ENCODE data around the gene MATN3. TPM values are rescaled to one million over a fixed set of nuclear protein-coding genes. Genes with fewer than 3 reads are reported as not detected.
A peak's percentile ranks its signal among the peaks of the same experiment; 100 is the strongest.

Gene MATN3
- total RNA-seq, 2 donors from 2014 or later, result 0.15 to 0.42 TPM

GRCh38 chr2:20013126-20013849 lies 820 bp upstream of the MATN3 start:
- DNase-seq (no peak), ATAC-seq (no peak)
- intact Hi-C loops (cut with DNase I, micrococcal nuclease), result loop anchor here in 1 of 2 donors (10.0 kb wide), 1 partner anchor 82 kb away; no protein-coding TSS in a partner anchor

- DNase-seq (no peak), ATAC-seq (no peak)
- intact Hi-C loops (cut with DNase I, micrococcal nuclease), result loop anchor here in 1 of 2 donors (10.0 kb wide), 1 partner anchor 83 kb away; no protein-coding TSS in a partner anchor
Measured at GRCh38 chr2:20012032-20012281, 511 bp downstream of the MATN3 start.

GRCh38 chr2:20011276-20012031 lies 1.0 kb downstream of the MATN3 start:
- ATAC-seq (no peak), DNase-seq (no peak)
- intact Hi-C loops (cut with DNase I, micrococcal nuclease), result loop anchor here in 1 of 2 donors (10.0 kb wide), 1 partner anchor 83 kb away; no protein-coding TSS in a partner anchor

- DNase-seq (no peak), ATAC-seq (peak; percentile 44)
- intact Hi-C loops (cut with DNase I, micrococcal nuclease), result no loop called here
Measured at GRCh38 chr2:20008703-20009102, 3.8 kb downstream of the MATN3 start.

- intact Hi-C loops (cut with DNase I, micrococcal nuclease), result no loop called here
- DNase-seq (no peak), ATAC-seq (no peak)
Measured at GRCh38 chr2:20005891-20006470, 6.5 kb downstream of the MATN3 start.

- DNase-seq (no peak), ATAC-seq (no peak)
- intact Hi-C loops (cut with DNase I, micrococcal nuclease), result no loop called here
Measured at GRCh38 chr2:20005067-20005627, 7.3 kb downstream of the MATN3 start.

GRCh38 chr2:20001361-20001863 lies 11.1 kb downstream of the MATN3 start:
- DNase-seq (no peak), ATAC-seq (no peak)
- intact Hi-C loops (cut with DNase I, micrococcal nuclease), result no loop called here

GRCh38 chr2:19993731-19994130 lies 18.7 kb downstream of the MATN3 start:
- ATAC-seq (no peak), DNase-seq (no peak)
- intact Hi-C loops (cut with DNase I, micrococcal nuclease), result no loop called here

- intact Hi-C loops (cut with DNase I, micrococcal nuclease), result no loop called here
- ATAC-seq, result no peak
Measured at GRCh38 chr2:19991895-19992294, 20.6 kb downstream of the MATN3 start.

GRCh38 chr2:19990416-19990728 lies 22.1 kb downstream of the MATN3 start:
- no peak for DNase-seq
- intact Hi-C loops (cut with DNase I, micrococcal nuclease), result no loop called here
- ATAC-seq, result peak; percentile 6

More at GRCh38 chr2:19991895-19992294, 20.6 kb downstream of the MATN3 start:
- no peak for DNase-seq

GRCh38 chr2:19989667-19990415 lies 22.6 kb downstream of the MATN3 start, which contains the start of gene WDR35:
Gene WDR35, minus strand, starts transcription at chr2:19990105. Its CDS starts 90 bp downstream, at chr2:19990015.
- intact Hi-C loops (cut with DNase I, micrococcal nuclease), result no loop called here
- DNase-seq (peak; percentile 89 to 94), ATAC-seq (peak; percentile 100)

GRCh38 chr2:19989342-19989666 lies 23.2 kb downstream of the MATN3 start:
- DNase-seq (no peak), ATAC-seq (no peak)
- intact Hi-C loops (cut with DNase I, micrococcal nuclease), result no loop called here

GRCh38 chr2:19988600-19988999 lies 23.9 kb downstream of the MATN3 start:
- DNase-seq (no peak), ATAC-seq (no peak)
- intact Hi-C loops (cut with DNase I, micrococcal nuclease), result no loop called here

- intact Hi-C loops (cut with DNase I, micrococcal nuclease), result no loop called here
- ATAC-seq (no peak), DNase-seq (no peak)
Measured at GRCh38 chr2:19987936-19988335, 24.5 kb downstream of the MATN3 start.

- ATAC-seq, result no peak
- intact Hi-C loops (cut with DNase I, micrococcal nuclease), result no loop called here
- DNase-seq, result no peak
Measured at GRCh38 chr2:19982268-19982667, 30.2 kb downstream of the MATN3 start.

- intact Hi-C loops (cut with DNase I, micrococcal nuclease), result no loop called here
- DNase-seq, result no peak
- no peak for ATAC-seq
Measured at GRCh38 chr2:19979932-19980331, 32.5 kb downstream of the MATN3 start.

GRCh38 chr2:19973466-19973865 lies 39.0 kb downstream of the MATN3 start:
- ATAC-seq (no peak), DNase-seq (no peak)
- intact Hi-C loops (cut with DNase I, micrococcal nuclease), result no loop called here

GRCh38 chr2:19971691-19972090 lies 40.8 kb downstream of the MATN3 start:
- intact Hi-C loops (cut with DNase I, micrococcal nuclease), result no loop called here
- DNase-seq (no peak), ATAC-seq (peak; percentile 66)

- ATAC-seq, result no peak
- intact Hi-C loops (cut with DNase I, micrococcal nuclease), result no loop called here
Measured at GRCh38 chr2:19963386-19963785, 49.1 kb downstream of the MATN3 start.

More at GRCh38 chr2:19963386-19963785, 49.1 kb downstream of the MATN3 start:
- DNase-seq, result no peak
